GM11168 (cell line): ENCODE data around the gene LCA5.
"Not testable (repeated sequence)": the region's sequence is repeated elsewhere in the genome, so short reads cannot be mapped to it uniquely, and the experiment has no call there.

Source experiments
- in situ Hi-C: fragments of 300-500 bp; cut with MboI; formaldehyde crosslinking; loops from one replicate; pipeline ENCODE4 v1.12.0; 2022; ENCODE audit warnings: low sequenced_read_pairs; ENCODE audit not compliant: unreplicated experiment

LCA5 gene

GRCh38 chr6:79536954-79537747, at the start of gene LCA5:
TSS of gene LCA5 (minus strand) at chr6:79537430. CDS start at chr6:79518894, 18,536 bp downstream.
- in situ Hi-C loops, result no loop called here

- in situ Hi-C loops, result no loop called here
These were observed 49.3 kb upstream of the LCA5 start for GRCh38 chr6:79586548-79586947.

GRCh38 chr6:79584332-79584731, 47.1 kb upstream of the LCA5 start:
- in situ Hi-C loops, result no loop called here

- in situ Hi-C loops, result not testable (repeated sequence)
These were observed 40.7 kb upstream of the LCA5 start for GRCh38 chr6:79577926-79578325.

- in situ Hi-C loops, result no loop called here
These were observed 37.5 kb upstream of the LCA5 start for GRCh38 chr6:79574630-79575225.

- in situ Hi-C loops, result no loop called here
These were observed 36.9 kb upstream of the LCA5 start for GRCh38 chr6:79574174-79574573.

- in situ Hi-C loops, result no loop called here
These were observed 33.8 kb upstream of the LCA5 start for GRCh38 chr6:79571030-79571367.

GRCh38 chr6:79570129-79571029, 33.1 kb upstream of the LCA5 start:
- in situ Hi-C loops, result no loop called here

- in situ Hi-C loops, result no loop called here
These were observed 31.8 kb upstream of the LCA5 start for GRCh38 chr6:79568996-79569395.

- in situ Hi-C loops, result no loop called here
These were observed 27.4 kb upstream of the LCA5 start for GRCh38 chr6:79564636-79565035.

GRCh38 chr6:79559706-79560105, 22.5 kb upstream of the LCA5 start:
- in situ Hi-C loops, result no loop called here

- in situ Hi-C loops, result no loop called here
These were observed 20.6 kb upstream of the LCA5 start for GRCh38 chr6:79557673-79558467.

- in situ Hi-C loops, result no loop called here
These were observed 17.1 kb upstream of the LCA5 start for GRCh38 chr6:79554305-79554704.

- in situ Hi-C loops, result no loop called here
These were observed 14.2 kb upstream of the LCA5 start for GRCh38 chr6:79551401-79551800.

GRCh38 chr6:79548304-79548703, 11.1 kb upstream of the LCA5 start:
- in situ Hi-C loops, result no loop called here

- in situ Hi-C loops, result no loop called here
These were observed 9.0 kb upstream of the LCA5 start for GRCh38 chr6:79546186-79546585.

- in situ Hi-C loops, result no loop called here
These were observed 7.8 kb upstream of the LCA5 start for GRCh38 chr6:79544939-79545450.

- in situ Hi-C loops, result no loop called here
These were observed 7.2 kb upstream of the LCA5 start for GRCh38 chr6:79544299-79544927.

GRCh38 chr6:79543886-79544285, 6.7 kb upstream of the LCA5 start:
- in situ Hi-C loops, result no loop called here

GRCh38 chr6:79543411-79543810, 6.2 kb upstream of the LCA5 start:
- in situ Hi-C loops, result no loop called here
